ENCODE results near the gene SYTL4. TPM values are rescaled to one million over a fixed set of nuclear protein-coding genes. Genes with fewer than 3 reads are reported as not detected.

The SYTL4 gene
- total RNA-seq, 1 experiment from 2014 or later: 2.7 TPM

GRCh38 chrX:100704581-100705203 is 27.2 kb downstream of the SYTL4 start:
- H3K27ac ChIP-seq (ENCODE audit: low read length): no peak overlapping the region
- H3K4me2 ChIP-seq (ENCODE audit: low read length): no peak overlapping the region
- no peaks in the 10 kb centered on the region for H3K9me2 ChIP-seq (replicated peaks; ENCODE audit: low read length)
- no peaks in the 10 kb centered on the region for H3K9me3 ChIP-seq (ENCODE audit: low read length)
- no TSS peak for BruUV-seq (replicated peaks)
- no peak overlapping the region for H2AFZ ChIP-seq (ENCODE audit: low read length)
- H3K79me2 ChIP-seq (ENCODE audit: low read length): no peaks in the 10 kb centered on the region
- DNase-seq (no peak), ATAC-seq (no peak)
- no peaks in the 10 kb centered on the region for H3K4me1 ChIP-seq (ENCODE audit: insufficient read depth, low read length)
- H3K27me3 ChIP-seq (ENCODE audit: low read length): no peaks in the 10 kb centered on the region
- H3K4me3 ChIP-seq (ENCODE audit: low read length): no peak overlapping the region
- POLR2A ChIA-PET (ENCODE audit: unreplicated experiment): no interaction called here
- no peak overlapping the region for H3K9ac ChIP-seq (ENCODE audit: low read length)
- H4K20me1 ChIP-seq (ENCODE audit: low read length): no peaks in the 10 kb centered on the region
- no peaks in the 10 kb centered on the region for H3K36me3 ChIP-seq (ENCODE audit: low read depth, low read length)
- CTCF ChIA-PET: no interaction called here
- TF ChIP-seq EZH2 (IDR thresholded peaks at IDR 0.05; ENCODE audit: low read length, unreplicated experiment) (no peak), EZH2phosphoT487 (IDR thresholded peaks at IDR 0.05; ENCODE audit: borderline replicate concordance, low read length) (no peak)
- TF ChIP-seq, protein P1, sequence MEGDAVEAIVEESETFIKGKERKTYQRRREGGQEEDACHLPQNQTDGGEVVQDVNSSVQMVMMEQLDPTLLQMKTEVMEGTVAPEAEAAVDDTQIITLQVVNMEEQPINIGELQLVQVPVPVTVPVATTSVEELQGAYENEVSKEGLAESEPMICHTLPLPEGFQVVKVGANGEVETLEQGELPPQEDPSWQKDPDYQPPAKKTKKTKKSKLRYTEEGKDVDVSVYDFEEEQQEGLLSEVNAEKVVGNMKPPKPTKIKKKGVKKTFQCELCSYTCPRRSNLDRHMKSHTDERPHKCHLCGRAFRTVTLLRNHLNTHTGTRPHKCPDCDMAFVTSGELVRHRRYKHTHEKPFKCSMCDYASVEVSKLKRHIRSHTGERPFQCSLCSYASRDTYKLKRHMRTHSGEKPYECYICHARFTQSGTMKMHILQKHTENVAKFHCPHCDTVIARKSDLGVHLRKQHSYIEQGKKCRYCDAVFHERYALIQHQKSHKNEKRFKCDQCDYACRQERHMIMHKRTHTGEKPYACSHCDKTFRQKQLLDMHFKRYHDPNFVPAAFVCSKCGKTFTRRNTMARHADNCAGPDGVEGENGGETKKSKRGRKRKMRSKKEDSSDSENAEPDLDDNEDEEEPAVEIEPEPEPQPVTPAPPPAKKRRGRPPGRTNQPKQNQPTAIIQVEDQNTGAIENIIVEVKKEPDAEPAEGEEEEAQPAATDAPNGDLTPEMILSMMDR (conservative IDR thresholded peaks at IDR 0.05; ENCODE audit: low read depth, low read length): no peak
- intact Hi-C loops (cut with micrococcal nuclease): no loop called here
- H3F3A ChIP-seq (ENCODE audit: low read length, unreplicated experiment): no peaks in the 10 kb centered on the region

- Histone ChIP-seq H3F3A (ENCODE audit: low read length, unreplicated experiment) (no peaks in the 10 kb centered on the region), H3K9ac (ENCODE audit: low read length) (no peak overlapping the region), H3K27me3 (ENCODE audit: low read length) (no peaks in the 10 kb centered on the region), H3K27ac (ENCODE audit: low read length) (no peak overlapping the region), H3K4me2 (ENCODE audit: low read length) (no peak overlapping the region), H3K36me3 (ENCODE audit: low read depth, low read length) (no peaks in the 10 kb centered on the region), H2AFZ (ENCODE audit: low read length) (no peak overlapping the region), H4K20me1 (ENCODE audit: low read length) (no peaks in the 10 kb centered on the region), H3K79me2 (ENCODE audit: low read length) (no peaks in the 10 kb centered on the region), H3K9me2 (replicated peaks; ENCODE audit: low read length) (no peaks in the 10 kb centered on the region), H3K4me1 (ENCODE audit: insufficient read depth, low read length) (peaks cover 9% of the 10 kb centered on the region), H3K9me3 (ENCODE audit: low read length) (no peaks in the 10 kb centered on the region), H3K4me3 (ENCODE audit: low read length) (no peak overlapping the region)
- BruUV-seq (replicated peaks): no TSS peak
- intact Hi-C loops (cut with micrococcal nuclease): no loop called here
- POLR2A ChIA-PET (ENCODE audit: unreplicated experiment): no interaction called here
- TF ChIP-seq, protein P1 (conservative IDR thresholded peaks at IDR 0.05; ENCODE audit: low read depth, low read length): no peak
- no peak for TF ChIP-seq EZH2 (IDR thresholded peaks at IDR 0.05; ENCODE audit: low read length, unreplicated experiment)
- TF ChIP-seq EZH2phosphoT487 (IDR thresholded peaks at IDR 0.05; ENCODE audit: borderline replicate concordance, low read length): no peak
- CTCF ChIA-PET: no interaction called here
- ATAC-seq (no peak), DNase-seq (no peak)
Observed at GRCh38 chrX:100700809-100701208, 31.1 kb downstream of the SYTL4 start.

DNA sequence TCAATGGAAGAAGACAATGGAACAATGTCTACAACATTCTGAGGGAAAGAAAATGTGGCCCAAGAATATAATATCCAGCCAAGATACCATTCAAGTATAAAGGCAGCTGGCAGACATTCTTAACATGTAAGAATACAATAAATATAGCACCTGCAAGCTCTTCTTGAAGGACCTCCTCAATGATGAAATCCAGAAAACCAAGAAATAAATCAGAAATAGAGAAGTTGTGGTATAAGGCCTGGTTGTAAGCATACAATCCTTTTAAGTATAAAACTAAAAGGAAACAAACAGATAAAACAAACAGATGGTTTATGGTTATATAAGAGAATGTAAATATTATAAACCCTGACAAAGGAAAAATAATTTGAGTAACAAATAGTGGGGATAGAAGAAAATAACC is 33.4 kb downstream of the SYTL4 start:
- TF ChIP-seq, protein P1 (conservative IDR thresholded peaks at IDR 0.05; ENCODE audit: low read depth, low read length): no peak
- no peak for TF ChIP-seq EZH2phosphoT487 (IDR thresholded peaks at IDR 0.05; ENCODE audit: borderline replicate concordance, low read length)
- no peak for TF ChIP-seq EZH2 (IDR thresholded peaks at IDR 0.05; ENCODE audit: low read length, unreplicated experiment)
- no peaks in the 10 kb centered on the region for H3K36me3 ChIP-seq (ENCODE audit: low read depth, low read length)
- no peak overlapping the region for H3K27ac ChIP-seq (ENCODE audit: low read length)
- no peak overlapping the region for H3K4me2 ChIP-seq (ENCODE audit: low read length)
- no peak for DNase-seq
- peaks cover 19% of the 10 kb centered on the region for H3K4me1 ChIP-seq (ENCODE audit: insufficient read depth, low read length)
- H3F3A ChIP-seq (ENCODE audit: low read length, unreplicated experiment): no peaks in the 10 kb centered on the region
- POLR2A ChIA-PET (ENCODE audit: unreplicated experiment): no interaction called here
- BruUV-seq (replicated peaks): no TSS peak
- intact Hi-C loops (cut with micrococcal nuclease): loop anchor here (5.0 kb wide), 1 partner anchor 49 kb away; no protein-coding TSS in a partner anchor
- no peaks in the 10 kb centered on the region for H3K79me2 ChIP-seq (ENCODE audit: low read length)
- CTCF ChIA-PET: no interaction called here
- no peak for ATAC-seq
- no peaks in the 10 kb centered on the region for H3K9me2 ChIP-seq (replicated peaks; ENCODE audit: low read length)
- no peaks in the 10 kb centered on the region for H4K20me1 ChIP-seq (ENCODE audit: low read length)
- no peaks in the 10 kb centered on the region for H3K27me3 ChIP-seq (ENCODE audit: low read length)
- H3K9me3 ChIP-seq (ENCODE audit: low read length): no peaks in the 10 kb centered on the region
- no peak overlapping the region for H3K9ac ChIP-seq (ENCODE audit: low read length)
- H2AFZ ChIP-seq (ENCODE audit: low read length): no peak overlapping the region
- H3K4me3 ChIP-seq (ENCODE audit: low read length): no peak overlapping the region

All from PC-3 (cell line).